Measurements from ENCODE around the gene SWAP70.

DNA sequence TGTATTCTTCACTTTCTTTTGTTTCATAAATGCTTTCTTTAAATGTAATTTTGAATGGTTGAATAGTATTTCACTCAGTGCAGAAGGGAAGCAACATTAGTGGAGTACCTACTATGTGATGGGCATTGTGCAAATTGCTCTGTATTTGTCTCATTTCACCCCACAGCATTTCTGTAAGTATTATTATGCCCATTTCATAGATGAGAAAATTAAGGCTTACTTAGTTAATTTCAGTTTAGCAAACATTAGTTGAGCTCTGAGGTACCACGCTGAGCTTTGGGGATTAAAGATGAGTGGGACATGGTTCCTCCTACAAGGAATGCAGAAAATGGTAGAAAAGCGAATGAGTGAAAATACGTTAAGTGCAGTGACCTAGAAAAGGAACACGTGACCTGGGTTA, 58.1 kb downstream of the SWAP70 start:
- TF ChIP-seq POLR2A (IDR thresholded peaks at IDR 0.05; ENCODE audit: low read length) (no peak), GATA1 (IDR thresholded peaks at IDR 0.05; ENCODE audit: low read depth, low read length) (no peak)

Measured in erythroblast (primary cell).